ENCODE results near the gene COQ8A.

The COQ8A gene

DNA sequence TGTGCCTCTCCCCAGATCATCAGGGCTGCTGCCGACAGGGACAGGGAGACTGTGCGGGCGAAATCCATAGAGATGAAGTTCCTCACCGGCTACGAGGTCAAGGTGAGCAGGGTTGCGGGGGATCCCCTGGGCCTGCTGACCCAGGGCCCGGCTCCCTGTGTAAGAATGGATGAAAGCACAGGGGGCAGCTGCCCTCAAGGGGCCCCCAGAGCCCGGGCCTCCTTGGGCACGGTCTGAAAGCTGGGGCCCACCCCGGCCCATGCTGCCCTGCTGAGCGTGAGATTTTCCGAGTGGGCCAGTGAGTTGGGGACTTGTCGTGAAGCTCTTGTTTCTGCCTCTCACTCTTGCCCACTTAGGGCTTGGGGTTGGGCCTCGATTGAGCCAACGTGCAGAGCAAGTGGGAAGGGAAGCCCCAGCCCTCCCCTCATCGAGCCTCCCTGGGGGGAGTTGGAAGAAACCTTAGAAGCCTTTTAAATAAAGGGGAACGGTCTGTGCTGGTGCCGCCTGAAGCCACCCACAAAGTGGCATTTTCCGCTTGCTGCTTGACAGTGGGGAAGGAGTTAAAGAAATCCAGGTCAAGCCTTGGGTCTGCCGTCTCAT is 45.2 kb downstream of the COQ8A start:
- Histone ChIP-seq H4K20me1 (ENCODE audit: insufficient read depth, low read length) (no peaks in the 10 kb centered on the region; the same call in 1 of the 2 replicates), H3K4me1 (ENCODE audit: insufficient read depth, low read length) (no peaks in the 10 kb centered on the region), H3K36me3 (ENCODE audit: insufficient read depth, low read length) (peaks cover 34% of the 10 kb centered on the region), H3K27me3 (ENCODE audit: insufficient read depth, low read length, poor library complexity) (peaks cover 2% of the 10 kb centered on the region), H2AFZ (ENCODE audit: low read depth, low read length) (no peak overlapping the region), H3K27ac (ENCODE audit: low read length) (no peak overlapping the region), H3K9me3 (ENCODE audit: insufficient read depth, low read length, severe bottlenecking) (no peaks in the 10 kb centered on the region), H3K4me2 (ENCODE audit: insufficient read depth, low read length) (no peak overlapping the region), H3K9ac (ENCODE audit: low read depth, low read length) (no peak overlapping the region), H3K79me2 (ENCODE audit: insufficient read depth, low read length) (no peaks in the 10 kb centered on the region), H3K4me3 (ENCODE audit: low read depth in 1 of 2, low read length in 2 of 2) (no peak overlapping the region)
- TF ChIP-seq EZH2 (IDR thresholded peaks at IDR 0.05; ENCODE audit: borderline replicate concordance, low read depth, low read length, severe bottlenecking) (no peak), CTCF (IDR thresholded peaks at IDR 0.05; ENCODE audit: borderline replicate concordance, extremely low read depth, low read length, poor library complexity, severe bottlenecking) (no peak)
- ATAC-seq (ENCODE audit: insufficient read depth, low read depth), result no peak
- no peak for DNase-seq

DNA sequence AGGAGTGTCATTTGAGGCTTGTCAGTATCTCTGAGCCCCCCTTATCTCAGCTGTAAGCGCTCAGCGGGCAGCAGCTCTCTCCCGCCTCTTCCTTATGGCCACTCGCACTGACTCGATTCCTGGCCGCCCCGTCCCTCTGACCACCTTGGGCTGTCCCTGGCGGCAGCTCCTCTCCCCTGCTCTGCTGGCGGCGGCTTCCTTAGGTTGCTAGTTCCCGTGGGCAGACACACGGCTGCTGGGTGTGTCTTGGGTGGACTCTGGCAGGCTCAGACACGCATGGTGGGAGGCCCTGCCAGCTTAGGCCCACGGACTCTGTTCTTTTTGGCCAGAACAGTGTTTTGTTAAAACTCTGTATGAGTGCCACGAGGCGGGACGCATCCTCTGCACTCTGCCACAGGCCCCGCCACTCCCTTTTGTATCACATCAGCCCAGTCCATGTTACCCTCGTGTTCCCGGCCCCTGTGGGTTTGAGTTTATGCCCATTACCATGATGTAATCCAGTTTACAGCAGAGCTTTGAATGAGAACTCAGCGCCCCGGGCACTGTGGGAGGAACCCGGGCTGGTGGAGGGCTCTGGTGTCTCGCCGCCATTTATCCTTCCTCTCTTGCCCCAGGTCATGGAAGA is 45.9 kb downstream of the COQ8A start:
- Histone ChIP-seq H3K4me1 (ENCODE audit: insufficient read depth, low read length) (no peaks in the 10 kb centered on the region), H3K79me2 (ENCODE audit: insufficient read depth, low read length) (no peaks in the 10 kb centered on the region), H3K4me3 (ENCODE audit: low read depth in 1 of 2, low read length in 2 of 2) (no peak overlapping the region), H4K20me1 (ENCODE audit: insufficient read depth, low read length) (no peaks in the 10 kb centered on the region; the same call in 1 of the 2 replicates), H3K9me3 (ENCODE audit: insufficient read depth, low read length, severe bottlenecking) (no peaks in the 10 kb centered on the region), H3K9ac (ENCODE audit: low read depth, low read length) (no peak overlapping the region), H2AFZ (ENCODE audit: low read depth, low read length) (no peak overlapping the region), H3K27me3 (ENCODE audit: insufficient read depth, low read length, poor library complexity) (peaks cover 4% of the 10 kb centered on the region), H3K36me3 (ENCODE audit: insufficient read depth, low read length) (peaks cover 32% of the 10 kb centered on the region), H3K27ac (ENCODE audit: low read length) (no peak overlapping the region), H3K4me2 (ENCODE audit: insufficient read depth, low read length) (no peak overlapping the region)
- DNase-seq (no peak), ATAC-seq (ENCODE audit: insufficient read depth, low read depth) (no peak)
- TF ChIP-seq EZH2 (IDR thresholded peaks at IDR 0.05; ENCODE audit: borderline replicate concordance, low read depth, low read length, severe bottlenecking) (no peak), CTCF (IDR thresholded peaks at IDR 0.05; ENCODE audit: borderline replicate concordance, extremely low read depth, low read length, poor library complexity, severe bottlenecking) (no peak)

DNA sequence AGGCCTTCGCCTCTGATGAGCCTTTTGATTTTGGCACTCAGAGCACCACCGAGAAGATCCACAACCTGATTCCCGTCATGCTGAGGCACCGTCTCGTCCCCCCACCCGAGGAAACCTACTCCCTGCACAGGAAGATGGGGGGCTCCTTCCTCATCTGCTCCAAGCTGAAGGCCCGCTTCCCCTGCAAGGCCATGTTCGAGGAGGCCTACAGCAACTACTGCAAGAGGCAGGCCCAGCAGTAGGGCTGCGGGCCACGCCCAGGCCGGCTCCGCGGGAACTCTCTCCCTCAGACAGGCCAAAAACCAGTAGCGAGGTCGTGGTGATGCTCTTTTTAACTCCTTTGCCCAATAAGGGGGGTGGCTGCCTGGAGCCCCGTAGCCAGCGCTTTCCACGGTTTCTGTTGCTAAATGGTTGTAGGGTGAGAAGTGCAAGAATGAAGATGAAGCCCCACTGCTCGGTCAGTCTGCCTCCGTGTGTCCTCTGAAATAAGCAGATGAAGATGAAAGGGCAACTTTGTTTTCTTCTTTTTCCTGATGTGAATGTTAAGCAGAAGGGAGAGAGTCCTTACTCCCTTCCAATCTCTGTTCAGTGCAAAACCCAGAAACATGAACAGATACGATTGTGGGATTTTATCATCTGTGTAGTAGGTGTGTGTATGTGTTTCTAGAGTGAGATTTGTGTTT is 46.5 kb downstream of the COQ8A start:
- peaks cover 32% of the 10 kb centered on the region for H3K36me3 ChIP-seq (ENCODE audit: insufficient read depth, low read length)
- no peaks in the 10 kb centered on the region; the same call in 1 of the 2 replicates for H4K20me1 ChIP-seq (ENCODE audit: insufficient read depth, low read length)
- H3K9me3 ChIP-seq (ENCODE audit: insufficient read depth, low read length, severe bottlenecking), result no peaks in the 10 kb centered on the region
- no peak overlapping the region for H3K9ac ChIP-seq (ENCODE audit: low read depth, low read length)
- H3K79me2 ChIP-seq (ENCODE audit: insufficient read depth, low read length), result no peaks in the 10 kb centered on the region
- DNase-seq (no peak), ATAC-seq (ENCODE audit: insufficient read depth, low read depth) (no peak; the same call in 2 of the 3 replicates)
- H3K4me3 ChIP-seq (ENCODE audit: low read depth in 1 of 2, low read length in 2 of 2), result no peak overlapping the region
- no peak overlapping the region for H2AFZ ChIP-seq (ENCODE audit: low read depth, low read length)
- H3K4me1 ChIP-seq (ENCODE audit: insufficient read depth, low read length), result no peaks in the 10 kb centered on the region
- TF ChIP-seq EZH2 (IDR thresholded peaks at IDR 0.05; ENCODE audit: borderline replicate concordance, low read depth, low read length, severe bottlenecking), result no peak
- no peak for TF ChIP-seq CTCF (IDR thresholded peaks at IDR 0.05; ENCODE audit: borderline replicate concordance, extremely low read depth, low read length, poor library complexity, severe bottlenecking)
- peaks cover 4% of the 10 kb centered on the region for H3K27me3 ChIP-seq (ENCODE audit: insufficient read depth, low read length, poor library complexity)
- no peak overlapping the region for H3K27ac ChIP-seq (ENCODE audit: low read length)
- no peak overlapping the region for H3K4me2 ChIP-seq (ENCODE audit: insufficient read depth, low read length)

All from DND-41 (cell line).